Stomach (tissue), 9 donors: Measurements from ENCODE around the gene PLEKHD1. TPM values are rescaled to one million over a fixed set of nuclear protein-coding genes. Genes with fewer than 3 reads are reported as not detected.
A peak's percentile ranks its signal among the peaks of the same experiment; 100 is the strongest.

ENCODE experiments used
- DNase-seq, 2 donors: peaks; one replicate each; pipeline versions ENCODE4 v3.0.0 to v3.0.0-alpha.2; 2013 to 2019
- H3K27ac ChIP-seq, 5 donors: fragments of 200-600 bp in 4 of 5; sonication (generic) in 4 of 5; one replicate each; pipeline ENCODE4 v1.5.1; 2013 to 2019; ENCODE audit warnings: mild to moderate bottlenecking in 1 of 5, moderate library complexity in 1 of 5
- H3K27me3 ChIP-seq, 3 donors: fragments of 200-600 bp; sonication (generic); one replicate each; pipeline ENCODE4 v1.5.1; 2017 to 2019; ENCODE audit warnings: mixed run types in 1 of 3
- H3K36me3 ChIP-seq, 4 donors: fragments of 200-600 bp; sonication (generic); 1 replicate in 3 of 4; 2 replicates in 1 of 4; pipeline ENCODE4 v1.5.1; 2016 to 2019
- H3K4me1 ChIP-seq, 4 donors: fragments of 200-600 bp; sonication (generic); one replicate each; pipeline ENCODE4 v1.5.1; 2016 to 2019
- H3K4me3 ChIP-seq, 4 donors: fragments of 200-600 bp; sonication (generic) in 3 of 4; one replicate each; pipeline ENCODE4 v1.5.1; 2016 to 2019; ENCODE audit warnings: mild to moderate bottlenecking in 1 of 4
- H3K9me3 ChIP-seq, 4 donors: fragments of 200-600 bp; sonication (generic); one replicate each; pipeline ENCODE4 v1.5.1; 2016 to 2019
- CTCF ChIP-seq, 7 experiments: fragments of 450-650 bp in 4 of 7; fragments of 200-600 bp in 3 of 7; sonication (generic) in 3 of 7; IDR thresholded peaks; one replicate each; pipeline ENCODE4 v1.5.1; 2016 to 2019; ENCODE audit warnings: antibody characterized with exemption in 7 of 7, control low read depth in 2 of 7, mild to moderate bottlenecking in 1 of 7
- EP300 ChIP-seq: sonication (generic); formaldehyde crosslinking; IDR thresholded peaks from one replicate; pipeline ENCODE4 v1.6.1; 2017; ENCODE audit warnings: antibody characterized with exemption
- POLR2A ChIP-seq, 4 donors: fragments of 450-650 bp; IDR thresholded peaks; one replicate each; pipeline ENCODE4 v1.6.1; 2016; ENCODE audit warnings: antibody characterized with exemption in 4 of 4, control low read depth in 2 of 4, mild to moderate bottlenecking in 1 of 4, moderate library complexity in 1 of 4
- POLR2AphosphoS5 ChIP-seq, 3 donors: sonication (generic); formaldehyde crosslinking; IDR thresholded peaks; one replicate each; pipeline ENCODE4 v1.6.1; 2016; ENCODE audit warnings: antibody characterized with exemption in 3 of 3
- WGBS, 5 donors: extraction: QIAGEN DNeasy Blood & Tissue Kit in 3 of 5; methylation state at CpG; one replicate each; pipeline versions ENCODE4 v1.1.5 to v1.1.7; 2013 to 2018; 5-methylcytosine and 5-hydroxymethylcytosine counted together
- intact Hi-C: fragments of 100-400 bp; cut with DNase I; formaldehyde crosslinking; loops from one replicate; pipeline ENCODE4 v1.15.1; 2023; ENCODE audit warnings: low total_unique reads
- polyA plus RNA-seq, 3 donors: library from polyadenylated mRNA; stranded (reverse); fragments of 200-250 nt; gene quantifications; one replicate each; pipeline ENCODE4 v1.2.3, GENCODE V29; 2013
- total RNA-seq, 5 donors: library from RNA; depleted of rRNA; stranded (reverse); fragments of >200 nt; gene quantifications; one replicate each; pipeline versions ENCODE4 v1.1.0 to v1.2.3, GENCODE V29; 2014 to 2016
- donor health status: healthy with polysubstance abuse.
- donor health status: Bipolar disorder and iron deficiency.
- donor health status: healthy.

Gene PLEKHD1
- total and polyA plus RNA-seq, 8 donors, result 0.08 to 0.55 (median 0.14) TPM; not detected in 4

- H3K27me3 ChIP-seq, result peaks cover 0 to 42% (median 17%) of the 10 kb centered on the region in 3 donors
- no peaks in the 10 kb centered on the region for H3K36me3 ChIP-seq
- no peak for DNase-seq
- peak overlapping the region in 1 of 5 donors; percentile 10 for H3K27ac ChIP-seq
- intact Hi-C loops, result no loop called here
- peaks cover 2 to 10% (median 4%) of the 10 kb centered on the region in 4 donors for H3K4me1 ChIP-seq
- TF ChIP-seq POLR2A (IDR thresholded peaks at IDR 0.05) (no peak), CTCF (IDR thresholded peaks at IDR 0.05) (no peak), EP300 (no peak), POLR2AphosphoS5 (IDR thresholded peaks at IDR 0.05) (no peak)
- no peaks in the 10 kb centered on the region for H3K9me3 ChIP-seq
- H3K4me3 ChIP-seq, result no peak overlapping the region
- 79 to 88% (median 82%) methylated on average over 2 of the region's 2 CpGs for WGBS, 5 donors
Observed at GRCh38 chr14:69579476-69579875, 94.9 kb downstream of the PLEKHD1 start.

GRCh38 chr14:69580009-69580577 is 95.6 kb downstream of the PLEKHD1 start:
- TF ChIP-seq POLR2A (IDR thresholded peaks at IDR 0.05) (no peak), CTCF (IDR thresholded peaks at IDR 0.05) (peak in 2 of 7 experiments; percentile 17 to 30), EP300 (no peak), POLR2AphosphoS5 (IDR thresholded peaks at IDR 0.05) (peak in 2 of 3 donors; percentile 58 to 74)
- H3K27me3 ChIP-seq, result peaks cover 0 to 36% (median 13%) of the 10 kb centered on the region in 3 donors
- 23 to 39% (median 27%) methylated on average over 5 to 7 of the region's 7 CpGs for WGBS, 5 donors
- H3K36me3 ChIP-seq, result no peaks in the 10 kb centered on the region
- no peaks in the 10 kb centered on the region for H3K9me3 ChIP-seq
- H3K4me3 ChIP-seq, result no peak overlapping the region
- peak; percentile 30 to 71 for DNase-seq
- intact Hi-C loops, result loop anchor here (5.0 kb wide), 1 partner anchor 147 kb away; no protein-coding TSS in a partner anchor
- H3K27ac ChIP-seq, result no peak overlapping the region
- H3K4me1 ChIP-seq, result peaks cover 0 to 11% (median 0%) of the 10 kb centered on the region in 4 donors

Other genes with a start within 250 kb of the PLEKHD1 start
- 1 to 10 TPM in 2 of 5 donors, under 1 TPM in 2, not detected in 1; 0.58 to 2.2 (median 1.2) TPM for gene GALNT16, start 224.6 kb upstream of the PLEKHD1 start, total RNA-seq
- gene GALNT16, start 224.6 kb upstream of the PLEKHD1 start, polyA plus RNA-seq, result 1 to 10 TPM in 2 of 3 donors, under 1 TPM in 1; 0.53 to 2.0 (median 1.6) TPM
- 100 to 1,000 TPM in 1 of 5 donors, 10 to 100 TPM in 4; 12.5 to 112 (median 34.6) TPM for gene ERH, start 86.4 kb upstream of the PLEKHD1 start, total RNA-seq
- 100 to 1,000 TPM; 122 to 159 (median 128) TPM for gene ERH, start 86.4 kb upstream of the PLEKHD1 start, polyA plus RNA-seq
- 100 to 1,000 TPM in 1 of 5 donors, 10 to 100 TPM in 4; 18.8 to 121 (median 44.2) TPM for gene SLC39A9, start 86.0 kb upstream of the PLEKHD1 start, total RNA-seq
- 10 to 100 TPM; 12.1 to 17.9 (median 15.4) TPM for gene SLC39A9, start 86.0 kb upstream of the PLEKHD1 start, polyA plus RNA-seq
- under 1 TPM in 1 of 5 donors, not detected in 4; 0.18 TPM for gene CCDC177, start 90.1 kb downstream of the PLEKHD1 start, total RNA-seq
- gene CCDC177, start 90.1 kb downstream of the PLEKHD1 start, polyA plus RNA-seq, result under 1 TPM in 2 of 3 donors, not detected in 1; 0.03 to 0.25 TPM
- 10 to 100 TPM; 23.7 to 39.0 (median 31.9) TPM for gene SUSD6, start 126.9 kb downstream of the PLEKHD1 start, total RNA-seq
- 10 to 100 TPM in 1 of 3 donors, 1 to 10 TPM in 2; 4.9 to 10.3 (median 7.0) TPM for gene SUSD6, start 126.9 kb downstream of the PLEKHD1 start, polyA plus RNA-seq